H9 (cell line): ENCODE results near the gene CCT7. TPM values are rescaled to one million over a fixed set of nuclear protein-coding genes. Genes with fewer than 3 reads are reported as not detected.

ENCODE experiments used
- DNase-seq: peaks from one replicate; pipeline ENCODE4 v3.0.0-alpha.2; 2017
- H2AFZ ChIP-seq: one replicate; pipeline ENCODE4 v1.6.1; 2013; ENCODE audit warnings: mild to moderate bottlenecking, low read length, control low read depth, moderate library complexity
- H2AK5ac ChIP-seq: 2 replicates; pipeline ENCODE4 v1.6.1; 2013; ENCODE audit warnings: low read length, control low read depth, mixed read lengths; ENCODE audit not compliant: insufficient read length
- H2BK120ac ChIP-seq: one replicate; pipeline ENCODE4 v1.6.1; 2013; ENCODE audit warnings: low read depth, mild to moderate bottlenecking, low read length, control low read depth, inconsistent platforms; ENCODE audit not compliant: poor library complexity, severe bottlenecking
- H2BK12ac ChIP-seq: 2 replicates; pipeline ENCODE4 v1.6.1; 2013; ENCODE audit warnings: low read length, control low read depth, mixed read lengths, low read depth; ENCODE audit not compliant: insufficient read length
- H2BK15ac ChIP-seq: 2 replicates; pipeline ENCODE4 v1.6.1; 2013; ENCODE audit warnings: low read depth, low read length, control low read depth
- H2BK20ac ChIP-seq: one replicate; pipeline ENCODE4 v1.6.1; 2013; ENCODE audit warnings: low read depth, mild to moderate bottlenecking, low read length, control low read depth, inconsistent platforms; ENCODE audit not compliant: poor library complexity, severe bottlenecking
- H2BK5ac ChIP-seq: 2 replicates; pipeline ENCODE4 v1.6.1; 2013; ENCODE audit warnings: low read length, control low read depth, mixed read lengths; ENCODE audit not compliant: insufficient read length
- H3K14ac ChIP-seq: 2 replicates; pipeline ENCODE4 v1.6.1; 2013; ENCODE audit warnings: low read length, control low read depth; ENCODE audit not compliant: insufficient read depth
- H3K18ac ChIP-seq: 2 replicates; pipeline ENCODE4 v1.6.1; 2013; ENCODE audit warnings: low read depth, mild to moderate bottlenecking, mixed read lengths, low read length, control low read depth; ENCODE audit not compliant: insufficient read length
- H3K23ac ChIP-seq: 2 replicates; pipeline ENCODE4 v1.6.1; 2013; ENCODE audit warnings: low read length, control low read depth, mixed read lengths, low read depth; ENCODE audit not compliant: insufficient read length
- H3K23me2 ChIP-seq: 2 replicates; pipeline ENCODE4 v1.6.1; 2013; ENCODE audit warnings: low read depth, mild to moderate bottlenecking, mixed read lengths, low read length, control low read depth; ENCODE audit not compliant: insufficient read length, poor library complexity, severe bottlenecking
- H3K27ac ChIP-seq: 2 replicates; pipeline ENCODE4 v1.5.1; 2013; ENCODE audit warnings: low read length, control low read depth, mixed read lengths, low read depth; ENCODE audit not compliant: insufficient read length
- H3K27me3 ChIP-seq: 2 replicates; pipeline ENCODE4 v1.6.1; 2013; ENCODE audit warnings: low read length, control low read depth, inconsistent platforms; ENCODE audit not compliant: insufficient read depth
- H3K4ac ChIP-seq: 2 replicates; pipeline ENCODE4 v1.6.1; 2013; ENCODE audit warnings: low read depth, mild to moderate bottlenecking, control low read depth, inconsistent platforms, low read length, moderate library complexity
- H3K4me1 ChIP-seq: 2 replicates; pipeline ENCODE4 v1.6.1; 2013; ENCODE audit warnings: low read length, control low read depth, inconsistent platforms; ENCODE audit not compliant: insufficient read depth
- H3K4me2 ChIP-seq: 2 replicates; pipeline ENCODE4 v1.6.1; 2013; ENCODE audit warnings: low read length, control low read depth, mixed read lengths; ENCODE audit not compliant: insufficient read length, insufficient read depth
- H3K56ac ChIP-seq: 2 replicates; pipeline ENCODE4 v1.6.1; 2013; ENCODE audit warnings: low read depth, mild to moderate bottlenecking, mixed read lengths, low read length, control low read depth; ENCODE audit not compliant: insufficient read length
- H3K79me1 ChIP-seq: 2 replicates; pipeline ENCODE4 v1.6.1; 2013; ENCODE audit warnings: low read depth, mild to moderate bottlenecking, moderate library complexity, low read length, control low read depth, inconsistent platforms; ENCODE audit not compliant: insufficient read depth, poor library complexity, severe bottlenecking
- H3K79me2 ChIP-seq: 2 replicates; pipeline ENCODE4 v1.6.1; 2013; ENCODE audit warnings: low read length, control low read depth, inconsistent platforms; ENCODE audit not compliant: insufficient read depth
- H3K9ac ChIP-seq: 2 replicates; pipeline ENCODE4 v1.6.1; 2013; ENCODE audit warnings: low read length, control low read depth, mixed read lengths; ENCODE audit not compliant: insufficient read length; ENCODE audit errors: extremely low read depth
- H3K9me3 ChIP-seq: one replicate; pipeline ENCODE4 v1.6.1; 2013; ENCODE audit warnings: low read depth, low read length, inconsistent platforms; ENCODE audit not compliant: control insufficient read depth
- H3T11ph ChIP-seq: one replicate; pipeline ENCODE4 v1.6.1; 2013; ENCODE audit warnings: mild to moderate bottlenecking, low read length, control low read depth, inconsistent platforms
- H4K20me1 ChIP-seq: one replicate; pipeline ENCODE4 v1.6.1; 2013; ENCODE audit not compliant: control insufficient read depth, insufficient read length, insufficient read depth
- H4K5ac ChIP-seq: 2 replicates; pipeline ENCODE4 v1.6.1; 2013; ENCODE audit warnings: low read depth, mild to moderate bottlenecking, mixed read lengths, low read length, control low read depth; ENCODE audit not compliant: insufficient read length
- H4K8ac ChIP-seq: replicated peaks from 2 replicates; pipeline ENCODE4 v1.6.1; 2013; ENCODE audit warnings: low read length, control low read depth, mixed read lengths, low read depth; ENCODE audit not compliant: insufficient read length
- H4K91ac ChIP-seq: 2 replicates; pipeline ENCODE4 v1.6.1; 2013; ENCODE audit warnings: low read depth, mild to moderate bottlenecking, moderate library complexity, mixed read lengths, low read length, control low read depth; ENCODE audit not compliant: insufficient read length
- H3K27ac Mint-ChIP-seq, 3 experiments: 2 replicates in 2 of 3; 3 replicates in 1 of 3; pipeline ENCODE4 v1.8.0; 2020 to 2021; ENCODE audit warnings: mixed read lengths in 3 of 3, mild to moderate bottlenecking in 1 of 3, moderate library complexity in 1 of 3
- H3K27me3 Mint-ChIP-seq: 2 replicates; pipeline ENCODE4 v1.8.0; 2021; ENCODE audit warnings: low read depth, mild to moderate bottlenecking, moderate library complexity, mixed read lengths
- H3K36me3 Mint-ChIP-seq, 3 experiments: 2 replicates in 2 of 3; 3 replicates in 1 of 3; pipeline ENCODE4 v1.8.0; 2020 to 2021; ENCODE audit warnings: low read depth in 3 of 3, mixed read lengths in 3 of 3; ENCODE audit not compliant: insufficient read depth in 1 of 3
- H3K4me1 Mint-ChIP-seq, 2 experiments: 2 replicates each; pipeline ENCODE4 v1.8.0; 2020; ENCODE audit warnings: mixed read lengths in 2 of 2
- H3K4me3 Mint-ChIP-seq, 2 experiments: 2 replicates in 1 of 2; 3 replicates in 1 of 2; pipeline ENCODE4 v1.8.0; 2020 to 2021; ENCODE audit warnings: mild to moderate bottlenecking in 2 of 2, mixed read lengths in 2 of 2, moderate library complexity in 1 of 2
- H3K9me3 Mint-ChIP-seq, 2 experiments: 2 replicates in 1 of 2; 3 replicates in 1 of 2; pipeline ENCODE4 v1.8.0; 2020; ENCODE audit warnings: mild to moderate bottlenecking in 2 of 2, mixed read lengths in 2 of 2, moderate library complexity in 1 of 2
- CTCF ChIP-seq: fragments of 200-600 bp; sonication (generic); conservative IDR thresholded peaks from 3 replicates; pipeline ENCODE4 v1.8.0; 2021; ENCODE audit warnings: antibody characterized with exemption, mild to moderate bottlenecking
- WGBS: extraction: QIAGEN DNeasy Blood & Tissue Kit; methylation state at CpG from one replicate; pipeline ENCODE4 v1.1.7; 2013; ENCODE audit warnings: missing lambda C conversion rate, low lambda C conversion rate, mixed read lengths; ENCODE audit not compliant: insufficient read length; ENCODE audit errors: extremely low coverage; 5-methylcytosine and 5-hydroxymethylcytosine counted together
- total RNA-seq: library from RNA; stranded (reverse); gene quantifications from 2 replicates; pipeline ENCODE4 v1.2.1, GENCODE V29; 2021

Gene CCT7
- total RNA-seq, 1 experiment from 2014 or later: 500 TPM

GRCh38 chr2:73225513-73226360 is 8.4 kb upstream of the CCT7 start:
- Histone ChIP-seq H3K9me3 (no peaks in the 10 kb centered on the region), H3K79me1 (no peaks in the 10 kb centered on the region), H2BK20ac (no peak overlapping the region), H4K8ac (no peak overlapping the region), H2AK5ac (no peak overlapping the region), H3K4ac (no peak overlapping the region), H3T11ph (no peak overlapping the region), H3K4me2 (no peak overlapping the region), H3K79me2 (no peaks in the 10 kb centered on the region), H4K5ac (no peak overlapping the region), H3K23ac (no peak overlapping the region), H3K27ac (no peak overlapping the region), H3K4me1 (no peaks in the 10 kb centered on the region), H3K9ac (no peak overlapping the region), H3K27me3 (no peaks in the 10 kb centered on the region), H3K56ac (no peak overlapping the region), H4K91ac (no peak overlapping the region), H2BK15ac (no peak overlapping the region), H2BK120ac (no peak overlapping the region), H2AFZ (no peak overlapping the region), H3K14ac (no peak overlapping the region), H2BK5ac (no peak overlapping the region), H3K23me2 (no peaks in the 10 kb centered on the region), H4K20me1 (no peaks in the 10 kb centered on the region), H2BK12ac (no peak overlapping the region), H3K18ac (no peak overlapping the region)
- Mint-ChIP-seq H3K4me3 (no peak overlapping the region), H3K27me3 (no peaks in the 10 kb centered on the region), H3K9me3 (no peaks in the 10 kb centered on the region), H3K27ac (no peak overlapping the region; a peak in 1 of 7 replicates), H3K4me1 (no peaks in the 10 kb centered on the region), H3K36me3 (peaks cover 13 to 47% (median 44%) of the 10 kb centered on the region in 3 experiments; a peak in 6 of 7 replicates)
- no peak for TF ChIP-seq CTCF
- no CpG with 5 or more reads among the region's 9 CpGs for WGBS
- no peak for DNase-seq
